Cardiac muscle cell (in vitro differentiated cells and primary cell): ENCODE measurements around the gene NUSAP1. TPM values are rescaled to one million over a fixed set of nuclear protein-coding genes. Genes with fewer than 3 reads are reported as not detected.

ENCODE experiments used
- DNase-seq, 2 donors: peaks; one replicate each; pipeline versions ENCODE4 v3.0.0 to v3.0.0-alpha.2; 2010 to 2017; ENCODE audit warnings: low read depth in 1 of 2, low spot score in 1 of 2
- H3K27ac ChIP-seq: fragments of 200-600 bp; sonication (generic); 2 replicates; pipeline ENCODE4 v1.5.1; 2016
- H3K27me3 ChIP-seq: fragments of 200-600 bp; sonication (generic); 2 replicates; pipeline ENCODE4 v1.6.0; 2016; ENCODE audit warnings: control low read depth
- H3K36me3 ChIP-seq: fragments of 200-600 bp; sonication (generic); 2 replicates; pipeline ENCODE4 v1.5.1; 2016; ENCODE audit warnings: control low read depth
- H3K4me1 ChIP-seq: fragments of 200-600 bp; sonication (generic); 2 replicates; pipeline ENCODE4 v1.8.1; 2017; ENCODE audit warnings: low read depth, mild to moderate bottlenecking, mixed run types
- H3K4me3 ChIP-seq: fragments of 200-600 bp; sonication (generic); 2 replicates; pipeline ENCODE4 v1.5.1; 2016; ENCODE audit warnings: mild to moderate bottlenecking
- H3K9me3 ChIP-seq: fragments of 200-600 bp; sonication (generic); 2 replicates; pipeline ENCODE4 v1.5.1; 2017; ENCODE audit warnings: low read depth, mild to moderate bottlenecking, control low read depth
- polyA plus RNA-seq: library from polyadenylated mRNA; unstranded; fragments of >200 nt; fragmentation: Nextera tagmentation; extraction: Ambion mirVana; gene quantifications from 2 replicates; pipeline ENCODE4 v1.2.1, GENCODE V29; 2016
- total RNA-seq: library from RNA; depleted of rRNA; stranded (reverse); fragments of >200 nt; gene quantifications from 2 replicates; pipeline ENCODE4 v1.2.3, GENCODE V29; 2016
- TF ChIP-seq, protein P1 (sequence below): IDR thresholded peaks from 2 replicates; pipeline ENCODE4 v1.5.1; 2012; ENCODE audit warnings: low read depth, mild to moderate bottlenecking, low read length

The NUSAP1 gene
- total and polyA plus RNA-seq, 2 experiments from 2014 or later, result 28.5 to 198 TPM

GRCh38 chr15:41331281-41331680, 1.4 kb upstream of the NUSAP1 start:
- peaks cover 3% of the 10 kb centered on the region for H3K4me1 ChIP-seq
- no peaks in the 10 kb centered on the region for H3K27me3 ChIP-seq
- H3K27ac ChIP-seq, result no peak overlapping the region
- no peaks in the 10 kb centered on the region for H3K9me3 ChIP-seq
- H3K36me3 ChIP-seq, result no peaks in the 10 kb centered on the region
- no peak for DNase-seq
- TF ChIP-seq, protein P1, sequence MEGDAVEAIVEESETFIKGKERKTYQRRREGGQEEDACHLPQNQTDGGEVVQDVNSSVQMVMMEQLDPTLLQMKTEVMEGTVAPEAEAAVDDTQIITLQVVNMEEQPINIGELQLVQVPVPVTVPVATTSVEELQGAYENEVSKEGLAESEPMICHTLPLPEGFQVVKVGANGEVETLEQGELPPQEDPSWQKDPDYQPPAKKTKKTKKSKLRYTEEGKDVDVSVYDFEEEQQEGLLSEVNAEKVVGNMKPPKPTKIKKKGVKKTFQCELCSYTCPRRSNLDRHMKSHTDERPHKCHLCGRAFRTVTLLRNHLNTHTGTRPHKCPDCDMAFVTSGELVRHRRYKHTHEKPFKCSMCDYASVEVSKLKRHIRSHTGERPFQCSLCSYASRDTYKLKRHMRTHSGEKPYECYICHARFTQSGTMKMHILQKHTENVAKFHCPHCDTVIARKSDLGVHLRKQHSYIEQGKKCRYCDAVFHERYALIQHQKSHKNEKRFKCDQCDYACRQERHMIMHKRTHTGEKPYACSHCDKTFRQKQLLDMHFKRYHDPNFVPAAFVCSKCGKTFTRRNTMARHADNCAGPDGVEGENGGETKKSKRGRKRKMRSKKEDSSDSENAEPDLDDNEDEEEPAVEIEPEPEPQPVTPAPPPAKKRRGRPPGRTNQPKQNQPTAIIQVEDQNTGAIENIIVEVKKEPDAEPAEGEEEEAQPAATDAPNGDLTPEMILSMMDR, result no peak
- H3K4me3 ChIP-seq, result peak overlapping the region; percentile 88

DNA sequence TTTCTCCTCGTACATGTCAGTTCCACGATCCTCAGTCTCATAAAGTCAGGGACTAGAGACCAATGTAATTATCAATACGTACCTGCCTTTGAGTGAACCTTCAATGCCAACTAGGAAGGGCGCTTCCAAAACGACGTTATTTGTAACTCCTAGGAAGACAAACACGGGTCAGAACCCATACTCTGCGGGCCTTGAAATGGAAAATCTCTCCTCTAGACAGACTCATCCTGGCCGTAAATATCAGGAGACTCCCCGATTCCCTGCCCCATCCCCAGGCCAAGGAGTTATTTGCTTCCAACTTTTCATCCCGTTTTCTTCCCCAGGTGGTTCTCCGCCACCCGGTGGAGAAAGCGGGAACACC, 868 bp upstream of the NUSAP1 start:
- Histone ChIP-seq H3K4me1 (peaks cover 3% of the 10 kb centered on the region), H3K27me3 (no peaks in the 10 kb centered on the region), H3K4me3 (peak overlapping the region; percentile 88), H3K36me3 (no peaks in the 10 kb centered on the region), H3K27ac (peak overlapping the region; percentile 54), H3K9me3 (no peaks in the 10 kb centered on the region)
- TF ChIP-seq, protein P1, result peak; percentile 77
- peak; percentile 65 to 78 for DNase-seq

DNA sequence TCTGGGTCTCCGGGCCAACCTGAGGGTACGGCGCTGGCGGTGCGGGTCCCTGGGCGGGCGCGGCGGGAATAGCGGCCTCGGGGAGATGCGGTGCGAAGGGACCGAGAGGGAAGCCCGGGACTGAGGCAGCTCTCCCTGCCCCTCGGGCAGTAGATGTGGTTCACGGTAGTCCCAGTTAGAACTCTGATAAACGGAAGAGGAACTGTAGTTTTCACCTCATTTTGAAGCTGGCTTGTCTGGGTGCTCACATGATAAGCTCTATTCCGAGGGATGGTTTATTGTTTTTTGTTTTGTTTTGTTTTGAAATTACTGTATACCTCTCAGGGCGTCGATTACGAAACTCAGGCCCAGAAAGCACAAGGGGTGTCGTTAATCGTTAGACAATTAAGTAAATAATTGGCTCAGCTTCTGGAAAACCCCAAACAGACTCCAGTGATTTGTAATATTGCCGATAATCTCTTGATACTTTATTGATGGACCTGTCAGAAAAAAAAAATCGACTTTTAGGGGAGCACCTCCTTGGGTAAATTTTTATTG, 413 bp downstream of the NUSAP1 start:
- Histone ChIP-seq H3K27me3 (no peaks in the 10 kb centered on the region), H3K4me1 (peaks cover 3% of the 10 kb centered on the region), H3K36me3 (no peaks in the 10 kb centered on the region), H3K27ac (peak overlapping the region; percentile 8), H3K9me3 (no peaks in the 10 kb centered on the region), H3K4me3 (peak overlapping the region; percentile 88)
- DNase-seq, result no peak
- TF ChIP-seq, protein P1, result no peak

DNA sequence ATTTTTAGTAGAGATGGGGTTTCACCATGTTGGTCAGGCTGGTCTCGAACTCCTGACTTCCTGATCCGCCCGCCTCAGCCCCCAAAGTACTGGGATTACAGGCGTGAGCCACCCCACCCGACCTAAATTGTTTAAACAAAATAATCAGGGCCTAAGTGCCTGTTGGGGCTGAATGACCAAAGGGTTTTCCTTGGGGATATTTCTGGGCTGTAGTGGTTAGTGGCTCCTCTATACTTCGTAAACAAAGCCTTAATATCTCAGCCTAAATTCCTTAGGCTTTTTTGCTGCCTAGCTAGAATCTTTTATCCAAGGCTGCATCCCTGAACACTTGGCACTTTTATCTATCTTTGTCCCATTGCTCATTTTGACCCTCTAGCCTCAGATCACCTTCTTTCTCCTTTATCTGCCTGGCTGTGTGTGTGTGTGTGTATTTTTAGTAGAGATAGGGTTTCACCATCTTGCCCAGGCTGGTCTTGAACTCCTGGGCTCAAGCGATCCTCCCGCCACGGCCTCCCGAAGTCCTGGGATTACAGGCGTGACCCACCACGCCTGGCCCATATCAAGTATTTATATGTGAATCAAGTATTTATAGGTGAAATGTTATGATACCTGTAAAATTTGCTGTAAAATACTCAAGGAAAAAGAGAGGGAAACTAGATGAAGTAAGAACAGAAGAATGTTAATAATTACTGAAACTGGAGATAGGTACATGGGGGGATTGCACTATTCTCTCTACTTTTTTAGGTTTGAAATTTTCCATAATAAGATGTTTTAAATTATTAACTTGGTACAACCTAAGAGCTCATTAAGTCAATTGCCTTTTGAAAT, 1.8 kb downstream of the NUSAP1 start:
- Histone ChIP-seq H3K4me3 (peak overlapping the region; percentile 88), H3K9me3 (no peaks in the 10 kb centered on the region), H3K36me3 (no peaks in the 10 kb centered on the region), H3K4me1 (peaks cover 3% of the 10 kb centered on the region), H3K27me3 (no peaks in the 10 kb centered on the region), H3K27ac (no peak overlapping the region)
- no peak for DNase-seq
- TF ChIP-seq, protein P1, result no peak

- Histone ChIP-seq H3K4me1 (peaks cover 3% of the 10 kb centered on the region), H3K27me3 (no peaks in the 10 kb centered on the region), H3K9me3 (no peaks in the 10 kb centered on the region), H3K27ac (no peak overlapping the region), H3K36me3 (no peaks in the 10 kb centered on the region), H3K4me3 (no peak overlapping the region)
- TF ChIP-seq, protein P1, result no peak
- DNase-seq, result no peak
These were observed 3.9 kb downstream of the NUSAP1 start for GRCh38 chr15:41336549-41336948.
